Endothelial cell of umbilical vein (primary cell): ENCODE results near the gene C22orf39. TPM values are rescaled to one million over a fixed set of nuclear protein-coding genes. Genes with fewer than 3 reads are reported as not detected.

Source experiments
- BruUV-seq: library from RNA; stranded (reverse); fragments of 400-500 nt; replicated peaks from 2 replicates; lab custom pipeline; 2021; lab: Mats Ljungman, UMichigan
- CTCF ChIA-PET: fragments of 300-600, 350-600 bp; sonication (Branson Sonifier 250); formaldehyde crosslinking; loops from one replicate; lab custom pipeline; 2021; ENCODE audit warnings: antibody characterized with exemption, inconsistent platforms; lab: Charles Lee
- POLR2A ChIA-PET: fragments of 300-600, 350-600 bp; sonication (Branson Sonifier 250); formaldehyde crosslinking; loops from one replicate; lab custom pipeline; 2021; ENCODE audit warnings: antibody characterized with exemption, inconsistent platforms; lab: Charles Lee
- DNase-seq: peaks from one replicate; pipeline ENCODE4 v3.0.0-alpha.2; 2011; ENCODE audit warnings: low read depth, low spot score
- FAIRE-seq: peaks from 2 replicates; lab custom pipeline; 2011; peaks lifted over from hg19 to GRCh38; lab: Jason Lieb, UNC
- H2AFZ ChIP-seq: 2 replicates; pipeline ENCODE4 v1.6.0; 2012; ENCODE audit warnings: low read depth, low read length, control low read depth, inconsistent platforms
- H3K27ac ChIP-seq: 2 replicates; pipeline ENCODE4 v1.5.1; 2011; ENCODE audit warnings: low read depth, mild to moderate bottlenecking, control low read depth, low read length, moderate library complexity; ENCODE audit not compliant: insufficient read depth
- H3K27me3 ChIP-seq, 2 experiments: 2 replicates each; pipeline versions ENCODE4 v1.6.0 to v1.6.1; 2011; ENCODE audit warnings: low read length in 2 of 2, mixed read lengths in 1 of 2; ENCODE audit not compliant: control insufficient read depth in 2 of 2, insufficient read depth in 2 of 2
- H3K36me3 ChIP-seq, 2 experiments: 2 replicates in 1 of 2; 3 replicates in 1 of 2; pipeline ENCODE4 v1.5.1; 2011; ENCODE audit warnings: low read length in 2 of 2, mild to moderate bottlenecking in 1 of 2, moderate library complexity in 1 of 2; ENCODE audit not compliant: control insufficient read depth in 2 of 2, insufficient read depth in 2 of 2; ENCODE audit errors: extremely low read depth in 1 of 2
- H3K4me1 ChIP-seq: 3 replicates; pipeline ENCODE4 v1.5.1; 2011; ENCODE audit warnings: mild to moderate bottlenecking, low read length; ENCODE audit not compliant: control insufficient read depth, insufficient read depth; ENCODE audit errors: extremely low read depth
- H3K4me2 ChIP-seq: 2 replicates; pipeline ENCODE4 v1.6.1; 2011; ENCODE audit warnings: low read length, control low read depth, mixed read lengths; ENCODE audit not compliant: insufficient read depth
- H3K4me3 ChIP-seq, 3 experiments: fragments of 200-600 bp in 1 of 3; sonication (generic), shearing (Covaris generic) in 1 of 3; replicated peaks in 1 of 3; 2 replicates each; pipeline ENCODE4 v1.5.1; 2011 to 2016; ENCODE audit warnings: control low read depth in 3 of 3, low read length in 3 of 3, mild to moderate bottlenecking in 2 of 3, inconsistent platforms in 1 of 3, low read depth in 1 of 3, moderate library complexity in 1 of 3; ENCODE audit not compliant: insufficient read depth in 1 of 3
- H3K79me2 ChIP-seq: 2 replicates; pipeline ENCODE4 v1.6.0; 2012; ENCODE audit warnings: low read length, inconsistent platforms; ENCODE audit not compliant: control insufficient read depth, insufficient read depth
- H3K9ac ChIP-seq: replicated peaks from 2 replicates; pipeline ENCODE3; 2011; ENCODE audit warnings: low read length, control low read depth; ENCODE audit not compliant: insufficient read depth; ENCODE audit errors: extremely low read depth
- H3K9me1 ChIP-seq: replicated peaks from 3 replicates; pipeline ENCODE4 v1.6.0; 2011; ENCODE audit warnings: mild to moderate bottlenecking, low read length; ENCODE audit not compliant: control insufficient read depth, insufficient read depth; ENCODE audit errors: extremely low read depth
- H3K9me3 ChIP-seq: replicated peaks from 2 replicates; pipeline ENCODE4 v1.5.1; 2012; ENCODE audit warnings: low read length, inconsistent platforms; ENCODE audit not compliant: control insufficient read depth, insufficient read depth
- H4K20me1 ChIP-seq: replicated peaks from 2 replicates; pipeline ENCODE3; 2011; ENCODE audit warnings: mild to moderate bottlenecking, low read length; ENCODE audit not compliant: control insufficient read depth, insufficient read depth; ENCODE audit errors: extremely low read depth
- CTCF ChIP-seq, 2 donors: IDR thresholded peaks; 1 replicate in 1 of 2; 2 replicates in 1 of 2; pipeline ENCODE4 v1.5.1; 2011; ENCODE audit warnings: low read length in 2 of 2, mild to moderate bottlenecking in 2 of 2, moderate library complexity in 2 of 2, control low read depth in 1 of 2, inconsistent platforms in 1 of 2, low read depth in 1 of 2; ENCODE audit not compliant: insufficient read depth in 1 of 2; ENCODE audit errors: extremely low read depth in 1 of 2
- EZH2 ChIP-seq: IDR thresholded peaks from 2 replicates; pipeline ENCODE4 v1.6.1; 2012; ENCODE audit warnings: borderline replicate concordance, low read depth, mild to moderate bottlenecking, moderate library complexity, low read length, inconsistent platforms; ENCODE audit not compliant: severe bottlenecking
- FOS ChIP-seq: IDR thresholded peaks from 2 replicates; pipeline ENCODE4 v1.6.1; 2011; ENCODE audit warnings: mild to moderate bottlenecking, low read length, moderate library complexity, borderline replicate concordance; ENCODE audit not compliant: insufficient read depth
- GATA2 ChIP-seq: IDR thresholded peaks from 2 replicates; pipeline ENCODE4 v1.7.0; 2011; ENCODE audit warnings: low read depth, mild to moderate bottlenecking, moderate library complexity, mixed read lengths, low read length; ENCODE audit not compliant: insufficient read length, insufficient read depth
- JUN ChIP-seq: IDR thresholded peaks from 2 replicates; pipeline ENCODE4 v1.6.1; 2011; ENCODE audit warnings: borderline replicate concordance, low read depth; ENCODE audit not compliant: insufficient read length, insufficient read depth
- MAX ChIP-seq: IDR thresholded peaks from 2 replicates; pipeline ENCODE4 v1.6.1; 2011; ENCODE audit not compliant: insufficient read depth, insufficient read length
- MYC ChIP-seq: IDR thresholded peaks from one replicate; pipeline ENCODE4 v1.6.1; 2011; ENCODE audit warnings: mild to moderate bottlenecking, low read depth, low read length
- POLR2A ChIP-seq: IDR thresholded peaks from 2 replicates; pipeline ENCODE4 v1.6.1; 2012; ENCODE audit warnings: low read depth, mild to moderate bottlenecking, control low read depth, low read length
- POLR2AphosphoS5 ChIP-seq: IDR thresholded peaks from 2 replicates; pipeline ENCODE4 v1.6.1; 2012; ENCODE audit warnings: low read depth, mild to moderate bottlenecking, control low read depth, low read length, moderate library complexity; ENCODE audit not compliant: insufficient read depth
- dilution Hi-C: fragments of 300-500 bp; cut with MboI; formaldehyde crosslinking; loops from one replicate; pipeline ENCODE4 v1.15.0; 2019; ENCODE audit warnings: low sequenced_read_pairs; ENCODE audit not compliant: extremely low pct_ligation_motif_present
- intact Hi-C: fragments of 100-400 bp; cut with micrococcal nuclease; formaldehyde crosslinking; loops from one replicate; pipeline ENCODE4 v1.10.0; 2022
- polyA plus RNA-seq, 4 experiments: library from polyadenylated mRNA; depleted of rRNA in 3 of 4; stranded (reverse) in 3 of 4; unstranded in 1 of 4; fragments of >200 nt; gene quantifications; 2 replicates each; pipeline versions ENCODE4 v1.2.1 to v1.2.3, GENCODE V29; 2011 to 2012; ENCODE audit warnings: missing spikeins in 1 of 4
- total RNA-seq: library from RNA; stranded (reverse); gene quantifications from 2 replicates; pipeline ENCODE4 v1.2.3, GENCODE V29; 2021

Gene C22orf39
- total and polyA plus RNA-seq, 2 donors (not counting 3 experiments of a cell fraction or from before 2014, with no cell fraction given) = 26.1 to 28.0 TPM

GRCh38 chr22:19488884-19489843, 41.7 kb upstream of the C22orf39 start:
- no peaks in the 10 kb centered on the region for H3K9me3 ChIP-seq
- POLR2A ChIA-PET = interaction anchor here (1.0 kb wide), 1 partner anchor 10 kb away, joined by 3 read pairs; the partner anchor contains the start of gene CDC45
- peak; percentile 12 for FAIRE-seq
- no peaks in the 10 kb centered on the region for H3K27me3 ChIP-seq
- CTCF ChIA-PET = interaction anchor here (0.6 to 3.2 kb wide), 7 partner anchors 8 to 143 kb away, joined by 3 to 35 read pairs (median 3); no protein-coding TSS in a partner anchor
- H2AFZ ChIP-seq = no peak overlapping the region
- dilution Hi-C loops (no loop called here), intact Hi-C loops (no loop called here)
- TF ChIP-seq JUN (no peak), GATA2 (no peak), EZH2 (no peak), FOS (no peak), POLR2A (no peak), MAX (no peak), POLR2AphosphoS5 (no peak), CTCF (IDR thresholded peaks at IDR 0.05; ENCODE audit: extremely low read depth in 1 of 2, insufficient read depth in 1 of 2, low read depth in 1 of 2, low read length in 2 of 2) (no peak), MYC (no peak)
- H3K4me3 ChIP-seq = no peak overlapping the region
- H4K20me1 ChIP-seq = no peaks in the 10 kb centered on the region
- no peak overlapping the region for H3K9ac ChIP-seq
- H3K9me1 ChIP-seq = no peaks in the 10 kb centered on the region
- peak; percentile 25 for DNase-seq
- peaks cover 6% of the 10 kb centered on the region for H3K4me1 ChIP-seq
- no peak overlapping the region for H3K4me2 ChIP-seq
- H3K36me3 ChIP-seq = peaks cover 0 to 7% of the 10 kb centered on the region in 2 experiments
- no TSS peak for BruUV-seq
- no peak overlapping the region for H3K27ac ChIP-seq
- peaks cover 4% of the 10 kb centered on the region for H3K79me2 ChIP-seq
